Activated CD4-positive, alpha-beta memory T cell treated with anti-CD3 and anti-CD28 coated beads, Interleukin-2, amount 10 ng/mL, durations not matched to agents 7 days and 5 days (primary cell): ENCODE results near the gene SUMF1. TPM values are rescaled to one million over a fixed set of nuclear protein-coding genes. Genes with fewer than 3 reads are reported as not detected.

Experiments
- CTCF ChIA-PET: fragments of 350-600 bp; sonication (Branson Sonifier 250); formaldehyde crosslinking; loops from one replicate; lab custom pipeline; 2021; ENCODE audit warnings: antibody characterized with exemption, inconsistent platforms; lab: Charles Lee
- POLR2A ChIA-PET: fragments of 350-600 bp; sonication (Branson Sonifier 250); formaldehyde crosslinking; loops from one replicate; lab custom pipeline; 2021; ENCODE audit warnings: antibody characterized with exemption; lab: Charles Lee
- DNase-seq: peaks from one replicate; pipeline ENCODE4 v3.0.0-alpha.2; 2020
- H3K27ac Mint-ChIP-seq: one replicate; pipeline ENCODE4 v1.8.0; 2021; ENCODE audit warnings: mild to moderate bottlenecking, mixed read lengths
- H3K27me3 Mint-ChIP-seq: one replicate; pipeline ENCODE4 v1.8.0; 2021; ENCODE audit warnings: mixed read lengths
- H3K36me3 Mint-ChIP-seq: one replicate; pipeline ENCODE4 v1.8.0; 2021; ENCODE audit warnings: low read depth, mixed read lengths
- H3K4me1 Mint-ChIP-seq: one replicate; pipeline ENCODE4 v1.8.0; 2021; ENCODE audit warnings: mixed read lengths
- H3K4me3 Mint-ChIP-seq: one replicate; pipeline ENCODE4 v1.8.0; 2021; ENCODE audit warnings: mild to moderate bottlenecking, mixed read lengths
- H3K9me3 Mint-ChIP-seq: one replicate; pipeline ENCODE4 v1.8.0; 2021; ENCODE audit warnings: mixed read lengths
- total RNA-seq, 2 experiments: library from RNA; stranded (reverse); gene quantifications; one replicate each; pipeline ENCODE4 v1.2.3, GENCODE V29; 2021

Gene SUMF1
- total RNA-seq, 2 experiments from 2014 or later, result 7.1 to 7.3 TPM

GRCh38 chr3:4417449-4417848 is 49.6 kb downstream of the SUMF1 start:
- H3K27ac Mint-ChIP-seq, result no peak overlapping the region
- POLR2A ChIA-PET, result no interaction called here
- peaks cover 11% of the 10 kb centered on the region for H3K36me3 Mint-ChIP-seq
- peaks cover 17% of the 10 kb centered on the region for H3K4me1 Mint-ChIP-seq
- H3K9me3 Mint-ChIP-seq, result no peaks in the 10 kb centered on the region
- no peaks in the 10 kb centered on the region for H3K27me3 Mint-ChIP-seq
- CTCF ChIA-PET, result no interaction called here
- DNase-seq, result no peak
- no peak overlapping the region for H3K4me3 Mint-ChIP-seq

DNA sequence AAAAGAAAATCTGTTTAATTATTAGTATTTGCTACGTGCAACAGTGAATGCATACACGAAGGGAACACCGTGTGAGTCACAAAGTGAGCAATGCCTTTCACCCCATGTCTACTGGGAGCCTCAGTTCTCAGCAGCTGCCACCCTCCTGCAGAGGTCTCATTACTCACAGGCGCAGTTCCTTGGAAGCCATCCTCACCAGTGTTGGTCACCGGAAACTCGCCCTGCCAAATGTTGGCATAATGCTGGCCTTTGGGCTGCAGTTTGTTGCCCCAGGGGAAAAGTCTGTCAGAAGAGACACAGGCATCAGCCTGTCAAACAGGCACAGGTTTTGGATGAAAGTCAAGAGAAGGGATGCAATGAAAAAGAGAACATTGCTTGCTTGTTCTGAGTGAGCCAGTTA is 50.1 kb downstream of the SUMF1 start:
- H3K27ac Mint-ChIP-seq, result no peak overlapping the region
- H3K4me1 Mint-ChIP-seq, result peaks cover 17% of the 10 kb centered on the region
- H3K36me3 Mint-ChIP-seq, result peaks cover 15% of the 10 kb centered on the region
- no peak for DNase-seq
- POLR2A ChIA-PET, result no interaction called here
- CTCF ChIA-PET, result no interaction called here
- H3K27me3 Mint-ChIP-seq, result no peaks in the 10 kb centered on the region
- no peak overlapping the region for H3K4me3 Mint-ChIP-seq
- no peaks in the 10 kb centered on the region for H3K9me3 Mint-ChIP-seq

DNA sequence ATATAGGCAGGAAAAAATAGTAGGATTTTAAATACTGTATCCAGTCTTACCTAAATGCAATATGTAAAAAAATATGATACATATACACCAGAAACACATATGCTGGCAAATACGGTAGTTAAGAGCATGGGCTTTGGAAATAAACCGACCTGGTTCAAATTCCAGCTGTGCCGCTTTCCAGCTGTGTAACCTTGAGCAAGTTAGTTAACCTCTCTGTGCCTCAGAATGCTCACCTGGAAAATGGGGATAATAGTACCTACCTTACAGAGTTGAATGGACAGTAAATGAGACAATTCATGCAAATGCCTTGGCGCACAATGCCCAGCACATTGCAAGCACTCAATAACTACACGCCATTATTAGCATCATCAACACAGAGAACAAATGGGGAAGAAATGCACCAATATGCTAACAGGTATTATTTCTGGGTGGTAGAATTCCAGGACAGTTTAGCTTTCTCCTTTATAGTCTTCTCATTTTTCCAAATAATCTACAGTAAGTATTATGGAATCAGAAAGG is 50.6 kb downstream of the SUMF1 start:
- Mint-ChIP-seq H3K4me3 (no peak overlapping the region), H3K36me3 (peaks cover 17% of the 10 kb centered on the region), H3K9me3 (no peaks in the 10 kb centered on the region), H3K27ac (no peak overlapping the region), H3K4me1 (peaks cover 12% of the 10 kb centered on the region), H3K27me3 (no peaks in the 10 kb centered on the region)
- CTCF ChIA-PET, result no interaction called here
- DNase-seq, result no peak
- POLR2A ChIA-PET, result no interaction called here

GRCh38 chr3:4413467-4413866 is 53.6 kb downstream of the SUMF1 start:
- no peak overlapping the region for H3K4me3 Mint-ChIP-seq
- H3K27me3 Mint-ChIP-seq, result no peaks in the 10 kb centered on the region
- DNase-seq, result no peak
- CTCF ChIA-PET, result interaction anchor here (1.3 to 1.8 kb wide), 2 partner anchors 62 to 220 kb away, joined by 3 to 7 read pairs; no protein-coding TSS in a partner anchor
- POLR2A ChIA-PET, result no interaction called here
- H3K36me3 Mint-ChIP-seq, result peaks cover 25% of the 10 kb centered on the region
- H3K9me3 Mint-ChIP-seq, result no peaks in the 10 kb centered on the region
- no peak overlapping the region for H3K27ac Mint-ChIP-seq
- H3K4me1 Mint-ChIP-seq, result peaks cover 27% of the 10 kb centered on the region

DNA sequence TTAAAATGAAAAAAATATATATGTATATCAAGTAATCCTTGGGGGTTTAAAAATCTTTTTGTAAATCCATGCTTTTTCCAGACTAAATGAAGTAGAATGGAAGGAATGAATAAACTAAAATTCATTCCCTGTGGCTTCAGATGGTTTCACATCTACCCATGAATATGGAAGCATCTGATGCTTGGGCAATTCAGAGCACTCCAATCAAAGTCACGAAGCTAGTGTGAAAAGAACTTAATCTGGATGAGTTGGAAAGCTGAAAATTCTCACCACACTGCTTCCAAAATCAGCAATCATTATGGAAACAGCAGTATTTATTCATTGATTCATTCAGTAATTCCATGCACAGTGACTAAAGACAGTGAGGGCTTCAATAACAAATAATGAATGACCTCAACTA is 55.2 kb downstream of the SUMF1 start:
- DNase-seq, result no peak
- H3K4me1 Mint-ChIP-seq, result peaks cover 39% of the 10 kb centered on the region
- no peak overlapping the region for H3K27ac Mint-ChIP-seq
- ChIA-PET CTCF (no interaction called here), POLR2A (no interaction called here)
- H3K4me3 Mint-ChIP-seq, result no peak overlapping the region
- H3K36me3 Mint-ChIP-seq, result peaks cover 25% of the 10 kb centered on the region
- H3K27me3 Mint-ChIP-seq, result no peaks in the 10 kb centered on the region
- H3K9me3 Mint-ChIP-seq, result no peaks in the 10 kb centered on the region

DNA sequence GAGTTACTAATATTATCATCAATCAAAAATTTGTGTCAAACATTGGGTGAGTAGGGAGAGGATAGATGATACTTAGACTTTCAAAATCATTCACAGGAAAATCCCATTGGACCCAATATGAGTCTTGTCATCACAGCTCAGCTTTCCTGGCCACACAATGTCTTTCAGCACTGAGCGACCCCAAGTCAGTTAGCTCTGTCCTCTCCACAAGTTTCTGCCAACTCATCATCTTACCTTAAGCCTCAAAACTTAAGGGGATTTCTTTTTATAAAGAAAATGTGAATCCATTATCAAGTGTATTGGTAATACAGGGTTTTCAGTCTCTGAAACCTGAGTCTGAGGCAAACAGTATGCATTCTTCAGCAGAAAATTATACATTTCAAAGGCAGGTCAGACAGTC is 55.8 kb downstream of the SUMF1 start:
- Mint-ChIP-seq H3K4me1 (peaks cover 45% of the 10 kb centered on the region), H3K27ac (no peak overlapping the region), H3K27me3 (no peaks in the 10 kb centered on the region), H3K4me3 (no peak overlapping the region), H3K9me3 (no peaks in the 10 kb centered on the region), H3K36me3 (peaks cover 22% of the 10 kb centered on the region)
- no peak for DNase-seq
- POLR2A ChIA-PET, result no interaction called here
- CTCF ChIA-PET, result interaction anchor here (2.3 kb wide), 1 partner anchor 82 kb away, joined by 7 read pairs; the partner anchor contains the start of gene ITPR1

DNA sequence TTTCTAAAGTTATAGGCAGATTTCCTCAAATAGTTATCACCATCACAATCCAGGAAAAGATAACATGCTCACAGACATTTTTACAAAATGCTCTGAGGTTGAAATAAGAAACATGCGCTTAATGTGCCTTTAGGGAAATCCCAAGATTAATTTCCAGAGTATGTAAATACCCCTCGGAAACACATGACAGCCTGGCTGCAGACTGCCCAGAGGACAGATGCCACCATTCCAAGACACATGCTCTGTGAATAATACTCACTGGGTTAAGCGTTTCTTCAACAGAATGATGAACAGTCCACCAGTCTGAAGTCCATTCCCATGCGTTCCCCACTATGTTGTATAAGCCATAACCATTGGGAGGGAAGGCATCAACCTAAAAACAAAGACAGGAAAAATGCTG is 56.5 kb downstream of the SUMF1 start:
- Mint-ChIP-seq H3K9me3 (no peaks in the 10 kb centered on the region), H3K27me3 (no peaks in the 10 kb centered on the region), H3K4me3 (no peak overlapping the region), H3K4me1 (peaks cover 47% of the 10 kb centered on the region), H3K36me3 (peaks cover 24% of the 10 kb centered on the region), H3K27ac (no peak overlapping the region)
- DNase-seq, result no peak
- ChIA-PET CTCF (interaction anchor here (2.3 kb wide), 1 partner anchor 83 kb away, joined by 7 read pairs; the partner anchor contains the start of gene ITPR1), POLR2A (no interaction called here)

- H3K36me3 Mint-ChIP-seq, result peaks cover 27% of the 10 kb centered on the region
- no peak for DNase-seq
- ChIA-PET POLR2A (interaction anchor here (0.6 to 2.7 kb wide), 5 partner anchors 16 to 1199 kb away, joined by 3 to 12 read pairs (median 6); partner anchors contain the start of genes ITPR1 and SUMF1), CTCF (interaction anchor here (1.1 to 2.3 kb wide), 2 partner anchors 59 to 84 kb away, joined by 6 to 7 read pairs; partner anchors contain the start of gene ITPR1)
- no peaks in the 10 kb centered on the region for H3K27me3 Mint-ChIP-seq
- H3K9me3 Mint-ChIP-seq, result no peaks in the 10 kb centered on the region
- peak overlapping the region; percentile 91 for H3K27ac Mint-ChIP-seq
- peaks cover 50% of the 10 kb centered on the region for H3K4me1 Mint-ChIP-seq
- H3K4me3 Mint-ChIP-seq, result peak overlapping the region; percentile 53
These were observed 57.0 kb downstream of the SUMF1 start for GRCh38 chr3:4409971-4410573.

- no peaks in the 10 kb centered on the region for H3K27me3 Mint-ChIP-seq
These were observed 57.7 kb downstream of the SUMF1 start for GRCh38 chr3:4409415-4409814.

GRCh38 chr3:4408958-4409357 is 58.1 kb downstream of the SUMF1 start:
- H3K36me3 Mint-ChIP-seq, result peaks cover 33% of the 10 kb centered on the region
- peaks cover 51% of the 10 kb centered on the region for H3K4me1 Mint-ChIP-seq
- peak overlapping the region; percentile 53 for H3K4me3 Mint-ChIP-seq
- H3K27me3 Mint-ChIP-seq, result no peaks in the 10 kb centered on the region
- no peaks in the 10 kb centered on the region for H3K9me3 Mint-ChIP-seq
- no peak for DNase-seq
- H3K27ac Mint-ChIP-seq, result peak overlapping the region; percentile 91
- POLR2A ChIA-PET, result interaction anchor here (0.9 to 2.7 kb wide), 5 partner anchors 11 to 85 kb away, joined by 4 to 12 read pairs (median 6); partner anchors contain the start of genes ITPR1 and SUMF1
- CTCF ChIA-PET, result interaction anchor here (0.7 to 2.3 kb wide), 3 partner anchors 58 to 97 kb away, joined by 3 to 7 read pairs (median 6); partner anchors contain the start of gene ITPR1

More at GRCh38 chr3:4409415-4409814, 57.7 kb downstream of the SUMF1 start:
- DNase-seq, result peak; percentile 33
- ChIA-PET CTCF (interaction anchor here (0.7 to 2.3 kb wide), 3 partner anchors 58 to 96 kb away, joined by 3 to 7 read pairs (median 6); partner anchors contain the start of gene ITPR1), POLR2A (interaction anchor here (0.6 to 2.7 kb wide), 6 partner anchors 12 to 1198 kb away, joined by 3 to 12 read pairs (median 5); partner anchors contain the start of genes ITPR1 and SUMF1)
- Mint-ChIP-seq H3K36me3 (peaks cover 33% of the 10 kb centered on the region), H3K9me3 (no peaks in the 10 kb centered on the region), H3K27ac (peak overlapping the region; percentile 91), H3K4me3 (peak overlapping the region; percentile 53), H3K4me1 (peaks cover 51% of the 10 kb centered on the region)

DNA sequence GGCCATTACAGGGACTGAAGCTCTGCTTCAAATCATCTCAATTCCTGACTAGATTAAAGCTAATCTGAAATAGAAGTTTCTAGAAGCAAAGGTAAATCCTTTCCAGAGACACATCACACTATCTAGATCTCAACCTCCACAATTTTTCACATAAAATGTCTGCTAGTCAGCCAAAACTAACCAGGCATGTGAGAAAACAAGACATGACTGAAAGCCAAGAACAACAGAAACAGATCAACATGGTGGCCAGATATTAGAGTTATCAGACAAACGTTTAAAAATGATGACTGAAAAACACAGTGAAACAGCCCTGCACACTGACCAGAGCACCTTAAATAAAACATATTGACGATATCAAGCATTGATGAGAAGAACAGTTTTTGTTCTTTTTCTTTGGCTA is 59.1 kb downstream of the SUMF1 start:
- ChIA-PET CTCF (no interaction called here), POLR2A (interaction anchor here (2.7 kb wide), 1 partner anchor 86 kb away, joined by 9 read pairs; the partner anchor contains the start of gene ITPR1)
- no peak for DNase-seq
- H3K4me1 Mint-ChIP-seq, result peaks cover 51% of the 10 kb centered on the region
- no peaks in the 10 kb centered on the region for H3K27me3 Mint-ChIP-seq
- no peak overlapping the region for H3K27ac Mint-ChIP-seq
- H3K4me3 Mint-ChIP-seq, result no peak overlapping the region
- no peaks in the 10 kb centered on the region for H3K9me3 Mint-ChIP-seq
- peaks cover 35% of the 10 kb centered on the region for H3K36me3 Mint-ChIP-seq

DNA sequence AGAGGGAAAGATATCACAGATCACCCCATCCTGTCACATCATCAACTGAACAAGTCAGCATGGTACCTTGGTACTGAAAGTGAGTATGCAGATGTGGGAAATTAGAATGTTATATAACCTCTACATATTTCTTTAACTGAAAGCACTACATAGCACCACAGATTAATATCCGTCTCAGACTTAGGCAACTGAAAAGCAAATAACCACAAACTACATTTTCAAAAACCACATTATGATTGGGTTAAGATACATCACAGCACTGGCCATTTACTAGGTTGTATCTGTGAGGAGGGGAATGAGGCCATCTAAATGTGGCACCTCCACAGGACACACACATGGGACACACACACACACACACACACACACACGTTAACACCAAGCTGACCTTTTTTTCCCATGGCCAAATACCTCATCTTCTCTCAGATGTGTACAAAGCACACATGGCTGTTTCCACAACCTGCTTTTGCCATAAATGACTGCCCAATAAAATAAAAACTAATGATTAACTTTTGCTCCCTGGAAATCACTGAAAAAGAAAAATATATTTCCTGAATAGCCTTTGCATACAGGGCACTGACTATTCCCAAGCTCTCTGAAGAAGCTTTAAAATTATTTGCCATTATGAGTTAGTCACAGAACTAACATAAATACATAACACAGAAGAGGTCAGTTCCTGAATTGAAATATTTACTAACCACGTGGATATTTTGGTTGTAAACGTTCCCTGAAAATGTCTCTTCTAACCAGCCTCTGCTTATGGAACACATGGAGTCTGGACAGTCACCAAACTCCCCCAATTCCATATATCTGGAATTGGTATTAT is 60.1 kb downstream of the SUMF1 start:
- Mint-ChIP-seq H3K4me3 (no peak overlapping the region), H3K4me1 (peaks cover 52% of the 10 kb centered on the region), H3K27ac (no peak overlapping the region), H3K9me3 (no peaks in the 10 kb centered on the region), H3K27me3 (no peaks in the 10 kb centered on the region), H3K36me3 (peaks cover 40% of the 10 kb centered on the region)
- no peak for DNase-seq
- POLR2A ChIA-PET, result interaction anchor here (2.7 kb wide), 1 partner anchor 87 kb away, joined by 9 read pairs; the partner anchor contains the start of gene ITPR1
- CTCF ChIA-PET, result no interaction called here
